ENCODE results near the gene GALP.

DNA sequence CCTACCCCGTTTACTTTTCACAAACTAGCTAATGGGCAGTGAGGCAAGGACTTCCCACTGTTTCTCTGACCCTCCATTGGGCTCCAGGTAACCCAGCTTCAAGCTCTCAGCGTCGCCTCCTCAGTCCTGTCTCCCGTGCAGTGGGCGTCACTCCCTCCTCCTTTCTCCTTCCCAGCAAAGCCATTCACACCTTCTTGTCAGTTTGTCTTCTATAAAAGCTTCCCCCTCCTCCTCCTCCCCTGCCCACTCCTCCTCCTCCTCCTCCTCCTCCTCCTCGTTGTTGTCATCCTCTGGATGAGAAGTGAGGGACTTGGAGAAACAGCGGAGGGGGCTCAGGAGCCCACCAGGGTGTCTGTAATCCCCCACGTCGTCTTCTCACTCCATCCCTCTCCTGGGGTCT is 1.7 kb upstream of the GALP start:
- TF ChIP-seq, protein P1, sequence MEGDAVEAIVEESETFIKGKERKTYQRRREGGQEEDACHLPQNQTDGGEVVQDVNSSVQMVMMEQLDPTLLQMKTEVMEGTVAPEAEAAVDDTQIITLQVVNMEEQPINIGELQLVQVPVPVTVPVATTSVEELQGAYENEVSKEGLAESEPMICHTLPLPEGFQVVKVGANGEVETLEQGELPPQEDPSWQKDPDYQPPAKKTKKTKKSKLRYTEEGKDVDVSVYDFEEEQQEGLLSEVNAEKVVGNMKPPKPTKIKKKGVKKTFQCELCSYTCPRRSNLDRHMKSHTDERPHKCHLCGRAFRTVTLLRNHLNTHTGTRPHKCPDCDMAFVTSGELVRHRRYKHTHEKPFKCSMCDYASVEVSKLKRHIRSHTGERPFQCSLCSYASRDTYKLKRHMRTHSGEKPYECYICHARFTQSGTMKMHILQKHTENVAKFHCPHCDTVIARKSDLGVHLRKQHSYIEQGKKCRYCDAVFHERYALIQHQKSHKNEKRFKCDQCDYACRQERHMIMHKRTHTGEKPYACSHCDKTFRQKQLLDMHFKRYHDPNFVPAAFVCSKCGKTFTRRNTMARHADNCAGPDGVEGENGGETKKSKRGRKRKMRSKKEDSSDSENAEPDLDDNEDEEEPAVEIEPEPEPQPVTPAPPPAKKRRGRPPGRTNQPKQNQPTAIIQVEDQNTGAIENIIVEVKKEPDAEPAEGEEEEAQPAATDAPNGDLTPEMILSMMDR (IDR thresholded peaks at IDR 0.05): no peak
- no peak for TF ChIP-seq POLR2A (IDR thresholded peaks at IDR 0.05)
